RWPE2 (cell line): ENCODE measurements around the gene OR51V1.

Experiments used
- ATAC-seq: fragments of 200-7000 bp; cut with Tn5 transposase; 3 replicates; pipeline ENCODE4 v1.9.1; 2021; ENCODE audit warnings: low read depth
- DNase-seq: peaks from one replicate; pipeline ENCODE4 v3.0.0-alpha.2; 2020; ENCODE audit warnings: low spot score
- H3K27ac ChIP-seq: fragments of 450-650 bp; 2 replicates; pipeline ENCODE4 v1.5.1; 2017; ENCODE audit warnings: mild to moderate bottlenecking; ENCODE audit not compliant: poor library complexity, severe bottlenecking
- H3K27me3 ChIP-seq: fragments of 250-450 bp; sonication (Bioruptor Pico); 2 replicates; pipeline ENCODE4 v1.5.1; 2021; ENCODE audit warnings: mild to moderate bottlenecking, moderate library complexity; ENCODE audit not compliant: insufficient read depth, poor library complexity, severe bottlenecking
- H3K36me3 ChIP-seq: fragments of 250-450 bp; sonication (Bioruptor Pico); 2 replicates; pipeline ENCODE4 v1.5.1; 2020; ENCODE audit warnings: low read depth, mild to moderate bottlenecking, moderate library complexity
- H3K4me1 ChIP-seq: fragments of 250-450 bp; sonication (Bioruptor Pico); 2 replicates; pipeline ENCODE4 v1.5.1; 2021; ENCODE audit warnings: mild to moderate bottlenecking, moderate library complexity; ENCODE audit not compliant: insufficient read depth, poor library complexity, severe bottlenecking
- H3K4me3 ChIP-seq: fragments of 250-450 bp; sonication (Bioruptor Pico); 2 replicates; pipeline ENCODE4 v1.5.1; 2021; ENCODE audit warnings: mild to moderate bottlenecking, moderate library complexity; ENCODE audit not compliant: severe bottlenecking
- H3K9me3 ChIP-seq: fragments of 250-450 bp; sonication (Bioruptor Pico); 2 replicates; pipeline ENCODE4 v1.5.1; 2021; ENCODE audit warnings: mild to moderate bottlenecking, moderate library complexity; ENCODE audit not compliant: severe bottlenecking
- CTCF ChIP-seq: fragments of 450-650 bp; IDR thresholded peaks from one replicate; pipeline ENCODE4 v1.5.1; 2017; ENCODE audit warnings: mild to moderate bottlenecking, moderate library complexity; ENCODE audit not compliant: poor library complexity, severe bottlenecking

The OR51V1 gene

GRCh38 chr11:5235364-5236095 is 35.0 kb upstream of the OR51V1 start:
- Histone ChIP-seq H3K4me1 (no peaks in the 10 kb centered on the region), H3K27me3 (peaks cover 4% of the 10 kb centered on the region), H3K9me3 (no peaks in the 10 kb centered on the region), H3K4me3 (no peak overlapping the region), H3K27ac (no peak overlapping the region), H3K36me3 (no peaks in the 10 kb centered on the region)
- no peak for ATAC-seq
- no peak for DNase-seq
- TF ChIP-seq CTCF = no peak

- H3K27ac ChIP-seq = no peak within 1 kb of the TSS
- DNase-seq = no peak
- H3K4me3 ChIP-seq = no peak within 1 kb of the TSS
- no peaks in the 10 kb centered on the region for H3K4me1 ChIP-seq
- H3K36me3 ChIP-seq = no peaks in the 10 kb centered on the region
- no peak for TF ChIP-seq CTCF
- H3K27me3 ChIP-seq = peaks cover 4% of the 10 kb centered on the region
- ATAC-seq = no peak
- H3K9me3 ChIP-seq = no peaks in the 10 kb centered on the region
These were observed 33.9 kb upstream of the OR51V1 start, which contains the start of gene HBD for GRCh38 chr11:5234381-5234834. TSS of gene HBD (minus strand) at chr11:5234483. CDS start at chr11:5234433, 50 bp downstream.

- no peak for TF ChIP-seq CTCF
- no peak overlapping the region for H3K27ac ChIP-seq
- no peaks in the 10 kb centered on the region for H3K4me1 ChIP-seq
- no peaks in the 10 kb centered on the region for H3K9me3 ChIP-seq
- no peaks in the 10 kb centered on the region for H3K36me3 ChIP-seq
- no peaks in the 10 kb centered on the region for H3K27me3 ChIP-seq
- no peak overlapping the region for H3K4me3 ChIP-seq
- DNase-seq (no peak), ATAC-seq (no peak)
These were observed 32.8 kb upstream of the OR51V1 start for GRCh38 chr11:5233307-5233706.

GRCh38 chr11:5232821-5233220 is 32.3 kb upstream of the OR51V1 start:
- Histone ChIP-seq H3K27ac (no peak overlapping the region), H3K4me1 (no peaks in the 10 kb centered on the region), H3K9me3 (no peaks in the 10 kb centered on the region), H3K36me3 (no peaks in the 10 kb centered on the region), H3K4me3 (no peak overlapping the region), H3K27me3 (no peaks in the 10 kb centered on the region)
- DNase-seq (no peak), ATAC-seq (no peak)
- TF ChIP-seq CTCF = no peak

GRCh38 chr11:5232176-5232575 is 31.7 kb upstream of the OR51V1 start:
- DNase-seq = no peak
- Histone ChIP-seq H3K4me1 (no peaks in the 10 kb centered on the region), H3K27ac (no peak overlapping the region), H3K9me3 (no peaks in the 10 kb centered on the region), H3K27me3 (no peaks in the 10 kb centered on the region), H3K36me3 (no peaks in the 10 kb centered on the region), H3K4me3 (no peak overlapping the region)
- TF ChIP-seq CTCF = no peak
- no peak for ATAC-seq
